Activated CD4-positive, alpha-beta T cell treated with anti-CD3 and anti-CD28 coated beads, Interleukin-2, amount 50 U/mL, for 48 hours (primary cell): ENCODE measurements around the gene EPHA2.
"Not testable (repeated sequence)": the region's sequence is repeated elsewhere in the genome, so short reads cannot be mapped to it uniquely, and the experiment has no call there.

Experiments used
- DNase-seq, 2 experiments: peaks; one replicate each; pipeline ENCODE4 v3.0.0-alpha.2; 2020

Gene EPHA2

GRCh38 chr1:16117369-16117768 lies 38.5 kb downstream of the EPHA2 start:
- DNase-seq = no peak

- DNase-seq = no peak
These were observed 39.2 kb downstream of the EPHA2 start for GRCh38 chr1:16116625-16117024.

DNA sequence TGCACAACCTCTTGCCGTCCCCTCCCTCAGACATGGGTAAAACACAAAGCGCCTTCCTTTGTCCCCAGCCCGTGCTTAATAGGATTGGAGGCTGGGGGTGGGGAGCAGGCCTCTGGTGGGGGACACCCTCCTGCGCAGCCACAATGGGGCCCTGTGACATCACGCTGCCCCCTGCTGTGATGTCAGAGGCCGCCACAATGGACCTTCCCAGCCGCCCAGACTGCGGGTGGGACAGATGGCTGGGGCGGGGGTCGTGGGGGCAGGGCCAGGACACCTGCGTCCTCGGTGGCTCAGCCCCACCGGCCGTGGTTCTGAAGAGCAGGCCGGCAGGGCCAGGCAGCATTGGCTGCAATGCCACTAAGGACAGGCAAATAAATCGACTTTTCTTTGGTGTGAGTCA lies 39.9 kb downstream of the EPHA2 start:
- DNase-seq = no peak

GRCh38 chr1:16115468-16115983 lies 40.3 kb downstream of the EPHA2 start:
- no peak for DNase-seq

- DNase-seq = no peak
These were observed 41.1 kb downstream of the EPHA2 start for GRCh38 chr1:16114527-16115467.

GRCh38 chr1:16112596-16113555 lies 43.0 kb downstream of the EPHA2 start:
- DNase-seq = no peak

DNA sequence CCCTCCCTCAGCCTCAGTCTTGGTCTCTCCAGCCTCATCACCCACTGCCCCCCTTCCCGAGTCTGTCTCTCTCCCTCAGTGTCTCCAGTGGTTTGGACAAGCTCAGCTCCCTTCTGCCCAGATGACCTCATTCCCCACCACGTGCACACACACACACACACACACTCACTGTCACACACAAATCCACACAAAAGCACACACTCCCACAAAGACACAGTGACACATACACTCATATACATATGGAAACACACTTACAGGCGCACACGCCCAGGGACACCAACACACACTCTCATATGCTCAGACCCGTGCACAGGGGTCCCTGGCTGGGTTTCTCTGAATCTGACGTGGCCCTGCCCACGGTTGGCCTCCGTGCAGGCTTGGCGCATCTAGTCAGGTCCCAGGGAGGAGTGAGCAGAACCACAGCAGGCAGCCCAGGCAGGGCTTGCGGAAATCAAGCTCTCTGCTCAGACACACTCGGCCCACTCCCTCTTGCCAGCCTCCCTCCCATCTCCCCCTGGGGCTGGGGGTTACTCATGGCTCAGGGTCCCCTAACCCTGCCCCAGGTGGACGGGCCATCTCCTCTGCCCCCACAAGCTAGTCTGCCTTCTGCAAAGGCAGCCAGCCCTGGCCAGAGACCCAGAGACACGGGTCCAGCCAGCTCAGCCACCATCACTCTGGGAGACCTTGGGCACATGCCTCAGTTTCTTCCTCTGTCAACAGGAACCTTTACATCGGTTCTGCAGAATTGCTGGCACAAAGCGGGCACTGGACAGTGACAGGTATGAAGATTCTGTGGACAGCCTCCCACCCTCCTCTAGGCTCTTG lies 43.9 kb downstream of the EPHA2 start:
- no peak for DNase-seq

- no peak for DNase-seq
These were observed 45.0 kb downstream of the EPHA2 start for GRCh38 chr1:16110884-16111283.

DNA sequence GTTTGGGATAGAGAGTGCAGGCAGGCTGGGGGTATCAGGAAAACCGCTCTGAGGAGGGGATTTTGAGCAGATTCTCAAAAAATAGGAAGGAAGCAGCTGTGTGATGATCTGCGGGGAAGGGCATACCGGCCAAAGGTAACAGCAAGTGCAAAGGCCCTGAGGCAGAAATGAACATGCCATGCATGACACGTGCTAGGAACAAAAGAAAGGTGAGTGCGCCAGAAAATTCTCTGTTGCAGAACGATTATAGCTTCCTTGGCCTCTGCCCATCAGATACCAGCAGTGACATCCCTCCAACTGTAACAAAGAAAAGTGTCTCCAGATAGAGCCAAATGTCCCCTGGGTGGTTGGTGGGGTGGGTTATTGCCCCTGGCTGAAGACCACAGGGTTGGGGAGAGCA lies 45.4 kb downstream of the EPHA2 start:
- no peak for DNase-seq

DNA sequence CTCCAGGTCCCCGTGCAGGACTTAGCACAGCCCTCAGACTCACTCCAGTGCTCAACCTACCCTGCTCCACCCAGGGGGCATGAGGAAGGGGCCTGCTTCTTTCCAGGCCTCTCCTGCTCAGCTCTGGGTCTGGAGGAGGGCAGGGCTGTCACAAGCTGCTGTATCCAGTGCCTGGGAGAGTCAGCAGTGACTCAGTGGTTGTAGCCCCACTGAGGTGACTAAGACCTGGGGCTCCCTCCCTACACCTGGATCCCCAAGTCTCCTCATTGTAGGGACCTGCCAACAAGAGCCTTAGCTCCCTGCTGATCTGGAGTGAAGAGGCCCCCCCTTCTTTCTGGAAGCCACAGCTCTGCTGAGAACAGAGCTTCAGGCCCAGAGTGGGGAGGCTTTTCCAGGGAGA lies 46.3 kb downstream of the EPHA2 start:
- DNase-seq = no peak

GRCh38 chr1:16107039-16107438 lies 48.8 kb downstream of the EPHA2 start:
- not testable (repeated sequence) for DNase-seq

- DNase-seq = no peak
These were observed 54.2 kb downstream of the EPHA2 start for GRCh38 chr1:16101623-16102022.

DNA sequence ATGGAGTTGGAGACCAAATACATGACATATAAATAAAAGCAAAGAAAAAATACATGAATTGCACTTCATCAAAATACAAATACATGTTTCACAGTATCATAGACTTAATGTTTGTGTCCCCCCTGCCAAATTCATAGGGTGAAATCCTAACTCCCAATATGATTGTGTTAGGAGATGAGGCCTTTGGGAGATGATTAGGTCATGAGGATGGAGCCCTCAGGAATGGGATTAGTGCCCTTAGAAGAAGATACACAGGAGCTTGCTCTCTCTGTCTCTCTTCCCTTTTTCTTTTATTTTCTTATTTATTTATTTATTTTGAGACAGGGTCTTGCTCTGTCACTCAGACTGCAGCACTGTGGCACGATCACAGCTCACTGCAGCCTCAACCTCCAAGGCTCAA lies 56.5 kb downstream of the EPHA2 start:
- no peak for DNase-seq

- DNase-seq = no peak
These were observed 60.4 kb downstream of the EPHA2 start for GRCh38 chr1:16095447-16095846.

GRCh38 chr1:16094453-16095158 lies 61.3 kb downstream of the EPHA2 start:
- DNase-seq = no peak

DNA sequence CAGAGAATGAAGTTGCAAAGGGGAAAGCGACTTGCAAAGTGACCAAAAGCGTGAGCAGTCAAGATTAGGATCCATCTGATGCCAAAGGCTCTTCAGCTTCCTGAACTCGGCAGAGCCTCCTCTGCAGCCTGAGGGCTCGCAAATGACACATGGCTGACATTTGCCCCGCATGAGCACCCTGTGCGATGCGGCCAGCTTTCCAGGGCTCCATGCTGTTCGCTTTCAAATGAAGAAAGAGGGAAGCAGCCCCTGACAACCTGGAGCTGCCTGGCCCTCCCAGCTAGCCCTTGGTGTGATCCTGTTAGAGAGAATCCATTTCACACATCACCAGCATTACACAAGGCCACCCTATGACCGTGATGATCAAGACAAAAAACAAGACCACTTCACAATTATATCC lies 62.3 kb downstream of the EPHA2 start:
- DNase-seq = no peak

DNA sequence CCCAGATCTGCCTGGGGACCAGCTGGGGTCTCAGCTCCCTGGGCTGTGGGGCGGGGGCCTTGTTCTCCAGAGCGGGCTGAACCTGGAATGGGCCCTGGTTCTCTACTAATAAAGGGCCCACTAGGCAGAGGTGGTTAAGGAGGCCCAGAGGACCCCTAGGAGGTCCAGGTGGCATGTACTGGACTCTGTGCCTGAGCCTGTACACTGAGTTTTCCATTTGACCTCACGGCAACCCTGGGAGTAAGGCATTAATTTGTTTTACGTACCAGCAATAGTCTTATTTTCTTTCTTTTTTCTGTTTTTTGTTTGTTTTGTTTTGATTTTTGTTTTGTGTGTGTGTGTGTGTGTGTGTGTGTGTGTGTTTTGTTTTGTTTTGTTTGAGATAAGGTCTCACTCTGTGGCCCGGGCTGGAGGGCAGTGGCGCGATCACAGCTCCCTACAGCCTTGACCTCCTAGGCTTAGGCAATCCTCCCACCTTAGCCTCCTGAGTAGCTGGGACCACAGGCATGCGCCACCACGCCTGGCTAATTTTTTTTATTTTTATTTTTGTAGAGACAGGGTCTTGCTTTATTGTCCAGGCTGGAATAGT lies 62.9 kb downstream of the EPHA2 start:
- no peak for DNase-seq

DNA sequence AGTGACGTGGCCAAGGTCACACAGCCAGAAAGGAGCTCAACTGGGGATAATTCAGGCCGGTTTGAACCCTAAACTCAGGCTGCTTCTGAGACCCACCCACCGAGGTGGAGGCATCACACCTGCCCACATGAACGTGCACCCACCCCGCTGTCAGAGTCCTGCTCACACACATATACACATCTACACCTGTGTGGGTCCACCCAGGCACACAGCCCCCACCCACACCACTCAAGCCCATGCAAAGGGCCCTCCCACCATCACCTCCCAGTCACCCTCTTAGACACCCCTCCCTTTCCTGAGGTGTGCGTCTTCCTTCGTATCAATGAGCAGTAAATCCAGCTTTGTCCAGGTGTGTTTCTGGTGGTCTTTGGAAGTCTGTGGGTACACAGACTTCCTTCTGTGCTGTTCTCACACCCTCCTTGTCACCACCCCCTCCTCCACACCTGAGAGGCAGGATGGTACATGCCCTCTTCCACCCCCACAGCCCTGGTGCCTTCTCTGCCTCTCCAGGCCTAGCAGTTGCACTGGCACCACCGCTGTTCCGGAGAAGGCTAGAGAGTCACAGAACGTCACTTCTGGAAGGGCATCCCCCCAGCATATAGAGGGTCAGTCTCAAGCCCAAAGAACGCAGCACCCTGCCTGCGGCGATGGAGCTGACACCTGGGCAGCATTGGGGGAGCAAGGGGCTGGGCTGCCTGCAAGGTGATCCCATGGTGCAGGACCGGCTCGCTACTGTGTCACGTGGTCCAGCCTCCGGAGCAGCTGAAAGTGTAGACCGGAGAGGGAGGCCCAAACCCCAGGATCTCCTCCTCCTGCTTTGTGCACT lies 63.6 kb downstream of the EPHA2 start:
- DNase-seq = no peak

DNA sequence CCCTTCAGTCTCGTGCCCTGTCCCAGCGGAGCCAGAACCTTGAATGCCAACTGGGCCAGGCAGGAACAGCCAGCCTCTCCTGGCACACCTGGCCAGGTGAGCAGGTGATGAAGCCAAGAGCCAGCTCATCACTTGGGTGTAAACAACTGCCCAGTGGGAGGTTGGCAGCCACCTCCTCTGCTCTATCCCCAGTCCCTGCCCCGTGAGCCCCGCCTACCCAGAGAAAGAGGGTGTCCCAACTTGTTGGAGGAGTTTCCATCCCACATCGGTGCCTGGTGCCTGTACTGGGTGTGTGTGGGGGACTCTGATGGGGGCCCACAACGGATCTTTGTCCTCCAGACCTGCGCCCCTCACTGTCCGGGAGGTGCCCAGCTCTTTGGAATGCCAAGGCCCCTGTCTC lies 64.6 kb downstream of the EPHA2 start:
- no peak for DNase-seq

DNA sequence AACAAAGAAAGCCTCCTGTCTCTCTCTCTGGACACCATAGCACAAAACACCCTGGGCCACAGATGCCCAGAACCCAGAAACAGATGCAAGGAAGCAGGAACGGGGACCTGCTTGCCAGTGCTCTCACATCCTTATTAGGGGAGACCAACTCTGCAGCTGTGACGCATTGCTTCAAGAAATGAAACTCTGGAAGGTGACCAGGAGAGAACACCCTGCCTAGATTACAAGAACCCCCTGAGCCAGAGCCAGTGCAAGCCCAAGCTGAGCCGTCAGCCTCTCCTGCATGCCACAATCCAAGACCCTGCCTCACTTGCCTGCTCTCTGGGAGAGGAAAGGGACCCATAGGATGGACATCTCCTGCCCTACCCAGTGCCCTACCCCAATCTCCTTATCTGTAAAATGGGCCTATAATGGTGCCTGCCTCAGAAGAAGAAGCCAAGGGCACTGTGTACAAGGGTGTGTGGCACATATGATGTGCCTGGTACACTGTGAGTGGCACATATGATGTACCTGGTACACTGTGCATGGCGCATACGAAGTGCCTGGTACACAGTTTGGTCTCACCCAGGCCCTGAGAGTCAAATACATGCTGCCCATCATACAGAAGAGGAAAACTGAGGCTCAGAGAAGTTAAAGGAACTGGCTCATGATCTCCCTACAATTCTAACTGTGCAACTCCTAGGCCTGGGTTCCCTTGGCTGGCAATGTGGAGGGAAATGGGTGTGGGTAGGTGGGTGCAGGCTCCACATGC lies 65.6 kb downstream of the EPHA2 start:
- no peak for DNase-seq
